Sigmoid colon (tissue), 7 donors: ENCODE data around the gene MSH5. TPM values are rescaled to one million over a fixed set of nuclear protein-coding genes. Genes with fewer than 3 reads are reported as not detected.

Experiments
- DNase-seq: peaks from one replicate; pipeline ENCODE4 v3.0.0-alpha.2; 2019
- H3K27ac ChIP-seq, 4 donors: fragments of 200-600 bp; sonication (generic); one replicate each; pipeline ENCODE4 v1.5.1; 2016 to 2019; ENCODE audit warnings: mild to moderate bottlenecking in 1 of 4
- H3K27me3 ChIP-seq, 3 donors: fragments of 200-600 bp; sonication (generic); one replicate each; pipeline ENCODE4 v1.5.1; 2019; ENCODE audit warnings: mild to moderate bottlenecking in 1 of 3
- H3K36me3 ChIP-seq, 4 donors: fragments of 200-600 bp; sonication (generic); one replicate each; pipeline ENCODE4 v1.5.1; 2016 to 2019
- H3K4me1 ChIP-seq, 4 donors: fragments of 200-600 bp; sonication (generic); one replicate each; pipeline ENCODE4 v1.5.1; 2017 to 2019
- H3K4me3 ChIP-seq, 4 donors: fragments of 200-600 bp; sonication (generic); one replicate each; pipeline ENCODE4 v1.5.1; 2017 to 2019; ENCODE audit warnings: mild to moderate bottlenecking in 2 of 4, moderate library complexity in 1 of 4
- H3K9me3 ChIP-seq, 4 donors: fragments of 200-600 bp in 3 of 4; sonication (generic) in 3 of 4; one replicate each; pipeline versions ENCODE4 v1.5.1 to v1.6.1; 2013 to 2019
- CTCF ChIP-seq, 4 experiments: fragments of 450-650 bp in 3 of 4; fragments of 200-600 bp in 1 of 4; IDR thresholded peaks; one replicate each; pipeline ENCODE4 v1.5.1; 2016 to 2019; ENCODE audit warnings: antibody characterized with exemption in 4 of 4, mild to moderate bottlenecking in 3 of 4, moderate library complexity in 2 of 4
- EP300 ChIP-seq, 4 donors: sonication (generic); formaldehyde crosslinking; IDR thresholded peaks; one replicate each; pipeline ENCODE4 v1.6.1; 2017; ENCODE audit warnings: antibody characterized with exemption in 4 of 4
- POLR2A ChIP-seq, 2 donors: fragments of 450-650 bp; IDR thresholded peaks; one replicate each; pipeline ENCODE4 v1.6.1; 2016; ENCODE audit warnings: antibody characterized with exemption in 2 of 2, mild to moderate bottlenecking in 2 of 2, moderate library complexity in 2 of 2
- POLR2AphosphoS5 ChIP-seq, 4 donors: sonication (generic); formaldehyde crosslinking; IDR thresholded peaks; one replicate each; pipeline ENCODE4 v1.6.1; 2017; ENCODE audit warnings: antibody characterized with exemption in 4 of 4
- WGBS, 2 donors: extraction: QIAGEN DNeasy Blood & Tissue Kit; methylation state at CpG; one replicate each; pipeline ENCODE4 v1.1.7; 2013; 5-methylcytosine and 5-hydroxymethylcytosine counted together
- intact Hi-C: fragments of 100-400 bp; cut with DNase I; formaldehyde crosslinking; loops from one replicate; pipeline ENCODE4 v1.15.1; 2023
- polyA plus RNA-seq, 3 donors: library from polyadenylated mRNA; stranded (reverse); fragments of 200-250 nt; gene quantifications; one replicate each; pipeline ENCODE4 v1.2.3, GENCODE V29; 2013
- total RNA-seq, 4 donors: library from RNA; depleted of rRNA; stranded (reverse); fragments of >200 nt; gene quantifications; one replicate each; pipeline ENCODE4 v1.1.0, GENCODE V29; 2016
- donor health status: healthy with polysubstance abuse.
- donor health status: Bipolar disorder and iron deficiency.
- donor health status: healthy.

The MSH5 gene
- total and polyA plus RNA-seq, 7 donors: 1.6 to 23.5 (median 5.7) TPM; not detected in 1

GRCh38 chr6:31712296-31712695 lies 27.5 kb upstream of the MSH5 start:
- WGBS, 2 donors: 81 to 83% methylated on average over 8 of the region's 8 CpGs
- H3K9me3 ChIP-seq: no peaks in the 10 kb centered on the region
- TF ChIP-seq EP300 (IDR thresholded peaks at IDR 0.05) (no peak), POLR2A (IDR thresholded peaks at IDR 0.05) (no peak), CTCF (IDR thresholded peaks at IDR 0.05) (no peak), POLR2AphosphoS5 (IDR thresholded peaks at IDR 0.05) (no peak)
- H3K36me3 ChIP-seq: no peaks in the 10 kb centered on the region
- H3K27ac ChIP-seq: no peak overlapping the region
- peaks cover 0 to 11% (median 10%) of the 10 kb centered on the region in 4 donors for H3K4me1 ChIP-seq
- intact Hi-C loops: no loop called here
- no peak overlapping the region for H3K4me3 ChIP-seq
- DNase-seq: no peak
- H3K27me3 ChIP-seq: no peaks in the 10 kb centered on the region

GRCh38 chr6:31713465-31713864 lies 26.3 kb upstream of the MSH5 start:
- 51 to 66% methylated on average over 4 of the region's 4 CpGs for WGBS, 2 donors
- Histone ChIP-seq H3K9me3 (no peaks in the 10 kb centered on the region), H3K27me3 (no peaks in the 10 kb centered on the region), H3K36me3 (no peaks in the 10 kb centered on the region), H3K4me3 (no peak overlapping the region), H3K4me1 (peaks cover 0 to 11% (median 10%) of the 10 kb centered on the region in 4 donors), H3K27ac (no peak overlapping the region)
- TF ChIP-seq POLR2A (IDR thresholded peaks at IDR 0.05) (no peak), CTCF (IDR thresholded peaks at IDR 0.05) (no peak), POLR2AphosphoS5 (IDR thresholded peaks at IDR 0.05) (no peak), EP300 (IDR thresholded peaks at IDR 0.05) (no peak)
- intact Hi-C loops: no loop called here
- no peak for DNase-seq

- no peaks in the 10 kb centered on the region for H3K36me3 ChIP-seq
- no peak for TF ChIP-seq POLR2AphosphoS5 (IDR thresholded peaks at IDR 0.05)
- TF ChIP-seq POLR2A (IDR thresholded peaks at IDR 0.05): no peak
- no peak for TF ChIP-seq EP300 (IDR thresholded peaks at IDR 0.05)
- no peak for TF ChIP-seq CTCF (IDR thresholded peaks at IDR 0.05)
- peak overlapping the region in 1 of 4 donors; percentile 74 for H3K27ac ChIP-seq
- 8 to 42% methylated on average over 5 of the region's 5 CpGs for WGBS, 2 donors
- DNase-seq: no peak
- intact Hi-C loops: no loop called here
- no peak overlapping the region for H3K4me3 ChIP-seq
- no peaks in the 10 kb centered on the region for H3K27me3 ChIP-seq
- peaks cover 0 to 11% (median 10%) of the 10 kb centered on the region in 4 donors for H3K4me1 ChIP-seq
- no peaks in the 10 kb centered on the region for H3K9me3 ChIP-seq
These were observed 25.7 kb upstream of the MSH5 start for GRCh38 chr6:31713991-31714684.

- Histone ChIP-seq H3K9me3 (no peaks in the 10 kb centered on the region), H3K27ac (peak within 1 kb of the TSS in 3 of 4 donors; percentile 71 to 74 (median 72)), H3K27me3 (no peaks in the 10 kb centered on the region), H3K4me3 (no peak within 1 kb of the TSS), H3K36me3 (no peaks in the 10 kb centered on the region), H3K4me1 (peaks cover 0 to 11% (median 10%) of the 10 kb centered on the region in 4 donors)
- intact Hi-C loops: no loop called here
- no peak for DNase-seq
- WGBS, 2 donors: 78% methylated on average over 16 of the region's 16 CpGs
- TF ChIP-seq EP300 (IDR thresholded peaks at IDR 0.05) (no peak), POLR2A (IDR thresholded peaks at IDR 0.05) (no peak), POLR2AphosphoS5 (IDR thresholded peaks at IDR 0.05) (no peak), CTCF (IDR thresholded peaks at IDR 0.05) (no peak)
These were observed 24.5 kb upstream of the MSH5 start, which contains the start of gene LY6G6D for GRCh38 chr6:31715022-31715958. TSS of gene LY6G6D (plus strand) at chr6:31715348. CDS start at chr6:31715356, 8 bp downstream.
